ENCODE measurements around the gene NAA35. TPM values are rescaled to one million over a fixed set of nuclear protein-coding genes. Genes with fewer than 3 reads are reported as not detected.
A peak's percentile ranks its signal among the peaks of the same experiment; 100 is the strongest.
"Not testable (repeated sequence)": the region's sequence is repeated elsewhere in the genome, so short reads cannot be mapped to it uniquely, and the experiment has no call there.

Gene NAA35
- total RNA-seq = 11.6 TPM

DNA sequence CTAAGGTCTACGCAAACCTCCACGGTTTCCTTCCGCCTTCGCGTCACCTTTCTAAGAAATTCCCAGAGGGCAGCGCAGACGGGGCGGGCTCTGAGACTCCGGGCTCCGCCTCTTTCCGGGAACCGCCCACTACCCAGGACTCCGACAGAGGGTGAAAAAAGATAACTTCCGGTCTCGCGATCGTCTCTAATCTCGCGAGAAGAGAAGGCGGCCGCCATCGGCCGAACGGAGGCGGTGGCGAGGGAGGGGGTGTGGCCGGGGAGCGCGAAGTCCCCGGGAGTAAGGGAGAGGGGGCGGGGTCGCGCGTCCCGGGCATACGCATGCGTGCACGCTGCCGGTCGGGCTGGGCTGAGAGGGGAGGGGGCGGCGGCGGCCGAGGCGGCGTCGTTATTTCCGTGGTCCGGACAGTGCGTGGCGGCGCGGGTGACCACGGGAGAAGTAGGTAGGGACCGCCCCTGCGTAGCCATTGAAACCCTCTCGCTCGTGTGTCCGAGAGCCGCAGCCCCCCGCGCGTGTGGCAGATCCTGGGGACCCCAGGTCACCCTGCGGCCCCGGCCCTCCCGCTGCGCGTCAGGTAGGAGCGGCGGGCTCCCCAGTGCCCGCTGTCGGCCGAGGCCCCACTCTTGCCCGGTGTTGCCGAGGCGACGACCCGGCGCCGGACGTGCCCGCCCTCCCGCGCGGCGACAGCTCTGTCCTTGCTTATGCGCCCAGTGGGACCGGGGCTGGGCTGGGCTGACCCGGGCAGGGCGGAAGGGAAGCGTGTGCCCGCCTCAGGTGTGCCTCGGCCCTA is at the start of gene NAA35:
NAA35 (plus strand) TSS at position 315 of the 790 bp plus-strand sequence. CDS start 1,014 bp downstream, outside the sequence.
- DNase-seq (ENCODE audit: low read depth in 2 of 3, low spot score in 2 of 3) = peak; percentile 98 to 100 (median 100)

DNA sequence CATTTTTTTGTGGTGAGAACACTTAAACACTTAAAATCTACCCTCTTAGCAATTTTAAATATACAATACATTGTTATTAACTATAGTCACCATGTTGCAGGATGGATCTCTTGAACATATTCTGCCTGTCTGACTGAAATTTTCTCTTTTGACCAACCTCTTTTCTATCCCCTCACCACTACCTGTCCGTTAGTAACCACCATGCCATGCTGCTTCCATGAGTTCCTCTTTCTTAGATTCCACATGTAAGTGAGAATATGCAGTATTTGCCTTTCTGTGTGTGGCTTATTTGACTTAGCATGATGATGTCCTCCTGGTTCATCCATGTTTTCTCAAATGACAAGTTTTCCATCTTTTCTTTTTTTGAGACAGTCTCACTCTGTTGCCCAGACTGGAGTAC is 48.5 kb upstream of the NAA35 start:
- DNase-seq (ENCODE audit: low read depth in 2 of 3, low spot score in 2 of 3) = peak in 2 of 3 donors; percentile 9 to 72

- no peak for DNase-seq (ENCODE audit: low read depth in 2 of 3, low spot score in 2 of 3)
These were observed 45.3 kb upstream of the NAA35 start for GRCh38 chr9:85895685-85896084.

- DNase-seq (ENCODE audit: low read depth in 2 of 3, low spot score in 2 of 3) = peak in 2 of 3 donors; percentile 21 to 42
These were observed 43.1 kb upstream of the NAA35 start for GRCh38 chr9:85897848-85898247.

- peak in 2 of 3 donors; percentile 17 to 28 for DNase-seq (ENCODE audit: low read depth in 2 of 3, low spot score in 2 of 3)
These were observed 42.6 kb upstream of the NAA35 start for GRCh38 chr9:85898332-85898731.

DNA sequence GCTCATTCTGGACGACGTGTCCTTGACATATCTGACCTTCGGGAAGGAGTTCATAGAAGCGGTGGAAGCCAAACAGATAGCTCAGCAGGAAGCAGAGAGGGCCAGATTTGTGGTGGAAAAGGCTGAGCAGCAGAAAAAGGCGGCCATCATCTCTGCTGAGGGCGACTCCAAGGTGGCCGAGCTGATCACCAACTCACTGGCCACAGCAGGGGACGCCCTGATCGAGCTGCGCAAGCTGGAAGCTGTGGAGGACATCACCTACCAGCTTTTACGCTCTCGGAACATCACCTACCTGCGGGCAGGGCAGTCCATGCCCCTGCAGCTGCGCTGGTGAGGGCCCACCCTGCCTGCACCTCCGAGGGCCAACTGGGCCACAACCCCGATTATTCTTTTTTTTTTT is 41.6 kb upstream of the NAA35 start:
- no peak for DNase-seq (ENCODE audit: low read depth in 2 of 3, low spot score in 2 of 3)

DNA sequence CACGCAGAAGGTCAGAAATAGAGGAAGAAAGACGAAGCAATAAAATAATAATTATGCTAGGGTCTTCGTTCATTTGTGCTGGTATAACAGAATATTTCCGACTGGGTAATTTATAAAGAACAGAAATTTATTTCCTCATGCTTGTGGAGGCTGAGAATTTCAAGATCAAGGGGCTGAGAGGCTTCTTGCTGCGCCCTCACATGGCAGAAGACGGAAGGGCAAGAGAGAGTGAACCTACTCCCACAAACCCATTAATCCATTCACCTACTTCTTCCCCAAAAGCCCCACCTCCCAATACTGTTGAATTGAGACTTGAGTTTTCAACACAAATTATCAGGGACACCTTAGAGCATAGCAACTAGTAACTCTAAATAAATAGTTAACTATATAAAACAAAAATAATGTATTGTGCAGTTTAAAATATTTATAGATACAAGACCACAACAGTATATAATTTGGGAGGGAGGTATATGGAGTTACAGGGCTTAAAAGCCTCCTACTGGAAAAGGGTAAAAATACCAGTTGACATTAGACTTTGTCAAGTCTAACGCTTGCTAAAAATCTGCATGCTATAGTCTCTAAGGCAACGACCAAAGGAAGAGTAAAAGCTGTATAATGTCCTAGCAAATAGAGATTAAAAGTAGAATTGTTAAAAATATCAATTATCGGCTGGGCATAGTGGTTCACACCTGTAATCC is 40.3 kb upstream of the NAA35 start:
- peak in 2 of 3 donors; percentile 54 to 72 for DNase-seq (ENCODE audit: low read depth in 2 of 3, low spot score in 2 of 3)

GRCh38 chr9:85904975-85905374 is 36.0 kb upstream of the NAA35 start:
- no peak for DNase-seq (ENCODE audit: low read depth in 2 of 3, low spot score in 2 of 3)

DNA sequence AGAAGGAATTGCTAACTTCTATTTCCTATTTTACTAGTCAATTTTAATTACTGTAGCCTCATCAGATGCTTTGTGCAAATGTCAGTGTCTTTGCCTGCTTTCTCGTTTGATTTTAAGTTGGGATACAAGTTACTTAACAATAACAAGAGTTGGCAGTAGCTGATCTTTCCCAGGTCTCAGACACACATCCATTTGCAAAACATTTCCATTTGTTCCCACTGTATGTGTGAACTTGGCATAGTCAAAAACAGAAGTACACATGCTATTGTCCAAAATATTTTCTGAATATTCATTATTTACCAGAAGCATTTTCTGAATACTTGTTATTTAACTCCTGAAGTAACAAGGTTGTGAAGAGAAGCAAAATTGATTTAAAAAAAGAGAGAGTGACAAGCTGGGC is 35.0 kb upstream of the NAA35 start:
- no peak for DNase-seq (ENCODE audit: low read depth in 2 of 3, low spot score in 2 of 3)

DNA sequence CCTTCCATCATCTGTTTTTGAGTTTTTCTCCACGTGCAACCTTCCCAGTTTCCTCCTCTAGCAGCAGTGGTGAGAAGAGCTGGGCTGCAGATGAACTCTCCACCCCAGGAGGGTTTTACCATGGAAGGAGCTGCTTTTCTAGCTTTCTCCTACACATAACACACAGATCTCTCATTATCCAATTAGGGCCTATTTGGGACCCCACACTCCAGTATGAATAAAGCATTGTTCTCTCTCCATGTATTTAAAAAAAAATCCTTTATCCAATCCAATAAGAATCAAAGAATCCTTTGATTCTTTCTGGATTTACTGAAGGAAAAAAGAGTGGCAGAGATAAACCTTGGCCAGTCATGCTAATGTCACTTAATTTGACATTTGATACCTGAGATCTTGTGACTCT is 31.6 kb upstream of the NAA35 start:
- no peak for DNase-seq (ENCODE audit: low read depth in 2 of 3, low spot score in 2 of 3)

- DNase-seq (ENCODE audit: low read depth in 2 of 3, low spot score in 2 of 3) = no peak
These were observed 26.8 kb upstream of the NAA35 start for GRCh38 chr9:85914108-85914507.

DNA sequence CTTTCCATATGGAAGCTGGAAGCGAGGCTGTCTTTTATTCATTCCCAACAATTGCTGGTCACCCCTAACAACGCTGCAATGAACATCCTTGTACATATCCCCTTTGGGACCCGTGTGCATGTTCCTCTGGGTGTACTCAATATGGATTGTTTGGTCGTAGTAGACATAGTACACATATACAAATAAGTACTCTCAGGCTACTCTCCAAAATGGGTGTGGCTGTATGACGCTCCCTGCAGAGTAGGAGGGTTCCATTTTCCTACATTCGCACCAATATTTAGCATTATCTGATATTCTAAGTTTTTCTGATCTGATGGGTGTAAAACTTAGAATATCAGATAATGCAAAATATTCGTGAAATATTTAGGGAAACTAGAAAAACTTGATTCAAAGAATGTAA is 23.2 kb upstream of the NAA35 start:
- DNase-seq (ENCODE audit: low read depth in 2 of 3, low spot score in 2 of 3) = no peak

DNA sequence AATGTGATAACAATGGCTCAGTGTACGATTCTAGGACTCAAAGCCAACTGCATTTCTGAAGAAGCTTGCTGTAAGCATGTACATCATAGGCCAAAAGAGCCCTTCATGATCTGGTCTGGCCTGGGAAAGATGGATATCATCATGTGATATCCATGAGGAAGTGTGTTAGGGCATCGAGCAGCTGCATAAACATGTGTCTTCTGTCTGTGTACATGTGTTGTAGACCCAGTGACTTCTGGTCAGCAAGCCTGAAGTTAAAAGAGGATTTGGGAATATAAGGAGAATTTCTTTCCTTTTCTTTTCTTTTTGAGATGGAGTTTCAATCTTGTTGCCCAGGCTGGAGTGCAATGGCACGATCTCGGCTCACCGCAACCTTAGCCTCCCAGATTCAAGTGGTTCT is 15.5 kb upstream of the NAA35 start:
- DNase-seq (ENCODE audit: low read depth in 2 of 3, low spot score in 2 of 3) = no peak

DNA sequence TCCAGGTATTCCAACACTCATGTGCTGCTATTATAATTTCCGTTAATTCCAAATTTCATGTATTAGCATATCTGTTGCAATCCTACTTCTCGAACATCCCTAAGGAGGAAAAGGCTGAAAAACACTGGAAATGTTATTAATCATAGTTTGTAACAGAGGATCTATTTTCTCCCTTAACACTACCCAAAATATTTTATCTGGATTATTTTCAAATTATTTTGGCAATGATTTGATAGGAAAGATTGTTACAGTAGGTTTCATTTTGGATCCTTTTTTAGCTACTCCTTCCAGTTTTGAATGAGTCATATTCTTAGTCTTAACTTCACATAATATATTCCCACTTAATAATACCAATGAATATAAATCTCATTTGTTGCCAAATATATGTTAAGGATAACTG is 13.9 kb upstream of the NAA35 start:
- DNase-seq (ENCODE audit: low read depth in 2 of 3, low spot score in 2 of 3) = no peak

DNA sequence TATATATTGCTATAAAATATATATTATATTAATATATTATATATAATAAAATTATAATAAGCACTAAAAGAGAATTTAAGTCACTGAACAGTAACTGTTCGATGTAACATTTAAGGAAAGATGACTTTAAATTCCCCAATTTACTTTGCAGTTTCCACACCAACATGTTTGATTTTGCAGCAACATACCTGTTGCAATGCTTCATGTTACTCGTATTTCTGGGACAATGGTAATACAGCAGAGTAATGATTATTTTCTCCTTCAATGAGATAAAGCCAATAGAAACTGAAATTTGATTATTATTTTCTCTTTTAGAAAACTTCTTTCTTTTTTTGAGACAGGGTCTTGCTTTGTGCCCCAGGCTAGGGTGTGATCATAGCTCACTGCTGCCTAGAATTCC is 9.5 kb upstream of the NAA35 start:
- DNase-seq (ENCODE audit: low read depth in 2 of 3, low spot score in 2 of 3) = no peak

DNA sequence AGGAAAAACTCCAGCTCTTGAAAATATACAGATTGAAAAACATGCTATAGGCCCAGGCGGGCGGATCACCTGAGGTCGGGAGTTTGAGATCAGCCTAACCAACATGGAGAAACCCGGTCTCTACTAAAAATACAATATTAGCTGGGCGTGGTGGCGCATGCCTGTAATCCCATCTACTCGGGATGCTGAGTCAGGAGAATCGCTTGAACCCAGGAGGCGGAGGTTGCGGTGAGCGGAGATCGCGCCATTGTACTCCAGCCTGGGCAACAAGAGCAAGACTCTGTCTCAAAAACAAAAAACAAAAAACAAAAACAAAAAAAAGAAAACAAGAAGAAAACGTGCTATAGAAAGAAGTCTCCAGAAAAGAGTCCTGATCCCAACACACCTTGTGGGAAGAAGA is 5.0 kb upstream of the NAA35 start:
- DNase-seq (ENCODE audit: low read depth in 2 of 3, low spot score in 2 of 3) = not testable (repeated sequence)

GRCh38 chr9:85940275-85940831 is 593 bp upstream of the NAA35 start:
- DNase-seq (ENCODE audit: low read depth in 2 of 3, low spot score in 2 of 3) = no peak

DNA sequence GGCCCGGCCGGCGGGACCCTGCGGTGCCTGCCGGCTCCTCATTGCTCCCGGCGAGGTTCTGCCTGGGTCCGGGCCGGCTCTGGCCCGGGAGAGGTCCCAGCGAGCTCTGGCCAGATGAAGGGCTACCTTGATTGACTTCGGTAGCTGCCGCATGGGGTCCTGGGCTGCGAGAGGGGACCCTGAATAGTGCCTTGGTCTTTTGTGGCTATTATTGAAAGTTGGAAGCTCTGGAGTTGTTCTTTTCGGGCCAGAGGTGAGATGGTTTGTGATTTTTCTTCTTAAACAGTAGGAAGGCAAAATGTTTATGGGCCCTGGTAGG is 635 bp downstream of the NAA35 start:
- peak in 1 of 3 donors; percentile 16 for DNase-seq (ENCODE audit: low read depth in 2 of 3, low spot score in 2 of 3)

DNA sequence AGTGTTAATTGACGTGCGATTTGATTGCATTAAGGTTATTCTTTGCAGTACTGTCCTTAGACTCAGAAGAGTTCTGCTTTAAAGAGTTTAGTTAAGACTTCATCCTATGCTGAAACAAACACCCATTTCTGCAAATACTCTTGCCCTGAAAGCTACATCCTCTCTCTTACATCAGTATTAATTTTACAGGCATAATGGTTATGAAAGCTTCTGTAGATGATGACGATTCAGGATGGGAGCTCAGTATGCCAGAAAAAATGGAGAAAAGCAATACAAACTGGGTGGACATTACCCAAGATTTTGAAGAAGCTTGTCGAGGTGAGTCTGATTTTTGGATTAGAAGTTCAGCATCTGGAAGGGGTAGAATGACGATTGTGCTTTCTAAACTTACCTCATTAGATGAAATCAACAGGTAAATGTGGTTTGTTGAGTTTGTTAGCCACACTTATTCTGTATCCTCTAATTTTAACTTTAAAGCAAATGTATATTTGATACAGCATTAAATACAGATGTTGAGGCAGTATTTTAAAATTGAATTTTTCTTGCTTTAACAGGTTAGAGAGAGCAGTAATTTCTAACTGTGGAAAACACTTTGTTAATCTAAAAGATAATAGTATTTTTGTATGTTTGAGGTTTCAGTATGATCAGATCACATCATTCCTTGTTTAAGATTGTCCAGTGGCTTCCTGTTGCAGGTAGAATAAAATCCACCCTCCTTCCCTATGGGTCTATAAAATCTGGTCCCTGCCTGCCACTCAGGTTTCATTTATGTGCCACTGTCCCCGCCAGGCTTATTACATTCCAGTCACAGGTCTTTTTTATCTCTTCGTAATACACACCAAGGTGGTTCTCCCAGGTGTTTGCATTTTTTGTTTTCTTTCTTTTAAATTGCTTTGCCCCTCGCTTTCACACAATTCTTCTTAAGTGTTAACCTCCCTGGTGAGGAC is 1.3 kb downstream of the NAA35 start:
- DNase-seq (ENCODE audit: low read depth in 2 of 3, low spot score in 2 of 3) = peak in 1 of 3 donors; percentile 7

DNA sequence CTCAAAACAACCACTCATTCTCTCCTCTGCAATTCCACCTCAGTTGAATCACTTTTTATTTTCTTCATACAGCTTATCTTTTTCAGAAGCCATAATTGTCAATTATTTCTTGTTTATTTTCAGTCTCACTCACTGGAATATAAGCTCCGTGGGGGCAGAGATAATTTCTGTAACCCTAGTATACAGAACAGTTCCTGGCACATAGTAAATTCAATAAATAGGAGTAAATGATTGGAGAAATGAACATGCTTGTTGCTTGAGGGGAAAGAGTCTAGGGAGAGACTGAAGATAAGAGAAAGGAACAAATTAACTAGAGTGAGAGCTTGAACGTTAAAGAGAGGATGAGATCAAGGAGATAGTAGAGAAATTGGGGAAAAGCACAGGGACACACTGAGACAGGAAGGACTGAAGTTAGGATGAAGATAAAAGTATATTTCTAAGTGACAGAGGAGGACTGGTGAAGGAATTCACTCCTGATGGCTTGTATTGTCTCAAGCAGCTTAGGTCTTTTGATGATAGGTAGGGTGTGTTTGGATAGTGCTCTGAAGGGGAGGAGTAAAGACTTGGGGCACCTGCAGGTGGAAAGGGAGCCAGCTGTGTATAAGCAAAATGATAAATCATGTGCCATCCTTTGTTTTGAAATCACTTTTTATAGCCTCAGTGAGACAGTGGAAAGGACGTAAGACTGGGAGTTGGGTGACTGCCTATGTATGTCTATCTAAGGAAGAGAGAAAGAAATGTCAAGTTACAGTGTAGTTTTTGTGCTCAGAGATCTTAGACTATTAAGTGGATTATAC is 2.2 kb downstream of the NAA35 start:
- no peak for DNase-seq (ENCODE audit: low read depth in 2 of 3, low spot score in 2 of 3)
